ENCODE measurements around the gene KNL1. TPM values are rescaled to one million over a fixed set of nuclear protein-coding genes. Genes with fewer than 3 reads are reported as not detected.

KNL1 gene
- total and polyA plus RNA-seq, 8 donors = 0.50 to 57.8 (median 1.8) TPM

DNA sequence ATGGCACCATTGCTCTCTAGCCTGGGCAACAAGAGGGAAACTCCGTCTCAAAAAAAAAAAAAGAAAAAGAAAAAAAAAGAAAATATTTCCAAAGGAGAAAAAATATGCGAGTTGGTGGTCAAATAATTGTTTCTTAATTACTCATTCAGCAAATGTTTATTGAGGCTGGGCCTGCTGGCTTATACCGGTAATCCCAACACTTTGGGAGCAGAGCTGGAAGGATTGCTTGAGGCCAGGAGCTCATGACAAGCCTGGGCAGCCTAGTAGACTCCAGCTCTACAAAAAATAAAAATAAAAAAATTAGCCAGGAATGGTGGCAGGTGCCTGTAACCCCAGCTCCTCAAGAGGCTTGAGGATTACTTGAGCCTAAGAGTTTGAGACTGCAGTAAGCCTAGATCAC, 4.1 kb downstream of the KNL1 start:
- Histone ChIP-seq H3K36me3 (no peaks in the 10 kb centered on the region), H3K4me1 (peaks cover 8 to 17% (median 13%) of the 10 kb centered on the region in 4 donors), H3K9me3 (no peaks in the 10 kb centered on the region), H3K27me3 (peaks cover 0 to 11% (median 0%) of the 10 kb centered on the region in 3 donors), H3K4me3 (no peak overlapping the region), H3K27ac (no peak overlapping the region)
- no peak for DNase-seq
- TF ChIP-seq POLR2A (IDR thresholded peaks at IDR 0.05) = no peak
- TF ChIP-seq, protein P1, sequence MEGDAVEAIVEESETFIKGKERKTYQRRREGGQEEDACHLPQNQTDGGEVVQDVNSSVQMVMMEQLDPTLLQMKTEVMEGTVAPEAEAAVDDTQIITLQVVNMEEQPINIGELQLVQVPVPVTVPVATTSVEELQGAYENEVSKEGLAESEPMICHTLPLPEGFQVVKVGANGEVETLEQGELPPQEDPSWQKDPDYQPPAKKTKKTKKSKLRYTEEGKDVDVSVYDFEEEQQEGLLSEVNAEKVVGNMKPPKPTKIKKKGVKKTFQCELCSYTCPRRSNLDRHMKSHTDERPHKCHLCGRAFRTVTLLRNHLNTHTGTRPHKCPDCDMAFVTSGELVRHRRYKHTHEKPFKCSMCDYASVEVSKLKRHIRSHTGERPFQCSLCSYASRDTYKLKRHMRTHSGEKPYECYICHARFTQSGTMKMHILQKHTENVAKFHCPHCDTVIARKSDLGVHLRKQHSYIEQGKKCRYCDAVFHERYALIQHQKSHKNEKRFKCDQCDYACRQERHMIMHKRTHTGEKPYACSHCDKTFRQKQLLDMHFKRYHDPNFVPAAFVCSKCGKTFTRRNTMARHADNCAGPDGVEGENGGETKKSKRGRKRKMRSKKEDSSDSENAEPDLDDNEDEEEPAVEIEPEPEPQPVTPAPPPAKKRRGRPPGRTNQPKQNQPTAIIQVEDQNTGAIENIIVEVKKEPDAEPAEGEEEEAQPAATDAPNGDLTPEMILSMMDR (IDR thresholded peaks at IDR 0.05) = no peak
- no peak for TF ChIP-seq POLR2AphosphoS5 (IDR thresholded peaks at IDR 0.05)
- no peak for TF ChIP-seq EP300 (IDR thresholded peaks at IDR 0.05)
- 50 to 69% (median 54%) methylated on average over 3 of the region's 3 CpGs for WGBS, 5 donors
- intact Hi-C loops (cut with DNase I; ENCODE audit: low total_unique reads) = no loop called here

- Histone ChIP-seq H3K27ac (no peak overlapping the region), H3K4me1 (peaks cover 8 to 13% (median 11%) of the 10 kb centered on the region in 4 donors), H3K9me3 (no peaks in the 10 kb centered on the region), H3K4me3 (no peak overlapping the region), H3K27me3 (peaks cover 0 to 11% (median 0%) of the 10 kb centered on the region in 3 donors), H3K36me3 (no peaks in the 10 kb centered on the region)
- TF ChIP-seq POLR2A (IDR thresholded peaks at IDR 0.05) (no peak), EP300 (IDR thresholded peaks at IDR 0.05) (no peak), POLR2AphosphoS5 (IDR thresholded peaks at IDR 0.05) (no peak)
- 70 to 95% (median 76%) methylated on average over 4 of the region's 4 CpGs for WGBS, 5 donors
- intact Hi-C loops (cut with DNase I; ENCODE audit: low total_unique reads) = no loop called here
- DNase-seq = no peak
Observed at GRCh38 chr15:40598672-40599071, 4.6 kb downstream of the KNL1 start.

- no peak overlapping the region for H3K4me3 ChIP-seq
- TF ChIP-seq EP300 (IDR thresholded peaks at IDR 0.05) (no peak), POLR2A (IDR thresholded peaks at IDR 0.05) (no peak), POLR2AphosphoS5 (IDR thresholded peaks at IDR 0.05) (no peak)
- TF ChIP-seq, protein P1 (IDR thresholded peaks at IDR 0.05) = no peak
- H3K9me3 ChIP-seq = no peaks in the 10 kb centered on the region
- WGBS, 5 donors = 84 to 94% (median 88%) methylated on average over 12 of the region's 12 CpGs
- no peaks in the 10 kb centered on the region for H3K4me1 ChIP-seq
- intact Hi-C loops (cut with DNase I; ENCODE audit: low total_unique reads) = no loop called here
- H3K27me3 ChIP-seq = peaks cover 0 to 8% (median 0%) of the 10 kb centered on the region in 3 donors
- no peak for DNase-seq
- H3K36me3 ChIP-seq = no peaks in the 10 kb centered on the region
- no peak overlapping the region for H3K27ac ChIP-seq
Observed at GRCh38 chr15:40600956-40601355, 6.9 kb downstream of the KNL1 start.

DNA sequence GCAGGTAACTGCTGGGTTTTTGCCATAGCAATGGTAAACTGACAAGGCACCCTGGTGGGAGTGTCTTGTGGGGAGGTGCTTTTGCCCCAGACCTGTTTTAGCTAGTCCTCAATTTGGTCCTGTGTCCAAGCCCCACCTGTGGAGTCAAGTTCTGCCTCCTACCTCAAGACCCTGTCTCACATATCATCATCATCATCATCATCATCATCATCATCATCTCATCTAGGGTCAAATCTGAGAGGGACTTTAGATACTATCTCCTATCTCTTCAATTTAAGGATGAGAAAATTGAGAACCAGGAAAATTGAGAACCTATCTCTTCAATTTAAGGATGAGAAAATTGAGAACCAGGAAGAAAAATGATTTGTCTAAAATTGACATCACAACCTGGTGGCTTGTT, 9.9 kb downstream of the KNL1 start:
- Histone ChIP-seq H3K27ac (no peak overlapping the region), H3K27me3 (no peaks in the 10 kb centered on the region), H3K4me1 (no peaks in the 10 kb centered on the region), H3K36me3 (no peaks in the 10 kb centered on the region), H3K4me3 (no peak overlapping the region), H3K9me3 (no peaks in the 10 kb centered on the region)
- intact Hi-C loops (cut with DNase I; ENCODE audit: low total_unique reads) = no loop called here
- no peak for DNase-seq
- TF ChIP-seq POLR2AphosphoS5 (IDR thresholded peaks at IDR 0.05) = no peak
- TF ChIP-seq POLR2A (IDR thresholded peaks at IDR 0.05) = no peak
- no peak for TF ChIP-seq EP300 (IDR thresholded peaks at IDR 0.05)

- intact Hi-C loops (cut with DNase I; ENCODE audit: low total_unique reads) = no loop called here
- DNase-seq = no peak
- WGBS, 5 donors = 72 to 96% (median 84%) methylated on average over 5 of the region's 5 CpGs
- Histone ChIP-seq H3K9me3 (no peaks in the 10 kb centered on the region), H3K27ac (no peak overlapping the region), H3K27me3 (no peaks in the 10 kb centered on the region), H3K4me3 (no peak overlapping the region), H3K4me1 (no peaks in the 10 kb centered on the region), H3K36me3 (peaks cover 0 to 7% (median 0%) of the 10 kb centered on the region in 4 donors)
- TF ChIP-seq POLR2AphosphoS5 (IDR thresholded peaks at IDR 0.05) = no peak
- no peak for TF ChIP-seq POLR2A (IDR thresholded peaks at IDR 0.05)
- TF ChIP-seq EP300 (IDR thresholded peaks at IDR 0.05) = no peak
- TF ChIP-seq, protein P1 (IDR thresholded peaks at IDR 0.05) = no peak
Observed at GRCh38 chr15:40613080-40613479, 19.0 kb downstream of the KNL1 start.

Data from stomach (tissue), 9 donors.